Activated B cell treated with CpG ODN at 0.5 μM for 24 hours (primary cell): ENCODE results near the gene MPRIP. TPM values are rescaled to one million over a fixed set of nuclear protein-coding genes. Genes with fewer than 3 reads are reported as not detected.

ENCODE experiments used
- ATAC-seq: fragments of 200-7000 bp; cut with Tn5 transposase; one replicate; pipeline ENCODE4 v1.10.0; 2021; ENCODE audit warnings: low read depth, mild to moderate bottlenecking, moderate library complexity
- CTCF ChIA-PET: fragments of 350-600 bp; sonication (Branson Sonifier 250); formaldehyde crosslinking; loops from one replicate; lab custom pipeline; 2021; ENCODE audit warnings: antibody characterized with exemption; lab: Charles Lee
- POLR2A ChIA-PET: fragments of 350-600 bp; sonication (Branson Sonifier 250); formaldehyde crosslinking; loops from one replicate; lab custom pipeline; 2021; ENCODE audit warnings: antibody characterized with exemption; lab: Charles Lee
- DNase-seq: peaks from one replicate; pipeline ENCODE4 v3.0.0; 2022
- H3K27ac Mint-ChIP-seq: one replicate; pipeline ENCODE4 v1.8.0; 2020; ENCODE audit warnings: mixed read lengths
- H3K27me3 Mint-ChIP-seq: one replicate; pipeline ENCODE4 v1.8.0; 2021; ENCODE audit warnings: mixed read lengths
- H3K36me3 Mint-ChIP-seq: one replicate; pipeline ENCODE4 v1.8.0; 2021; ENCODE audit warnings: low read depth, mixed read lengths
- H3K4me1 Mint-ChIP-seq: one replicate; pipeline ENCODE4 v1.8.0; 2021; ENCODE audit warnings: mixed read lengths
- H3K4me3 Mint-ChIP-seq: one replicate; pipeline ENCODE4 v1.8.0; 2020; ENCODE audit warnings: mild to moderate bottlenecking, mixed read lengths
- H3K9me3 Mint-ChIP-seq: one replicate; pipeline ENCODE4 v1.8.0; 2020; ENCODE audit warnings: mixed read lengths
- intact Hi-C: fragments of 100-400 bp; cut with micrococcal nuclease; formaldehyde crosslinking; loops from one replicate; pipeline ENCODE4 v1.15.1; 2024
- total RNA-seq: library from RNA; stranded (reverse); gene quantifications from 2 replicates; pipeline ENCODE4 v1.2.3, GENCODE V29; 2022
- TF ChIP-seq, protein P1 (sequence below): fragments of 200-600 bp; IDR thresholded peaks from one replicate; pipeline ENCODE4 v1.8.0; 2022; ENCODE audit warnings: antibody characterized with exemption, mild to moderate bottlenecking

Gene MPRIP
- total RNA-seq, 1 donor from 2014 or later: 231 TPM

GRCh38 chr17:17235212-17236174 lies 193.2 kb downstream of the MPRIP start:
- ChIA-PET CTCF (interaction anchor here (0.6 kb wide), 1 partner anchor 35 kb away, joined by 3 read pairs; no protein-coding TSS in a partner anchor), POLR2A (interaction anchor here (0.7 to 2.1 kb wide), 2 partner anchors 45 to 256 kb away, joined by 7 to 17 read pairs; partner anchors contain the start of gene COPS3)
- Mint-ChIP-seq H3K36me3 (peaks cover 33% of the 10 kb centered on the region), H3K27me3 (no peaks in the 10 kb centered on the region), H3K4me1 (peaks cover 14% of the 10 kb centered on the region), H3K4me3 (peak overlapping the region; percentile 96), H3K27ac (peak overlapping the region; percentile 99), H3K9me3 (no peaks in the 10 kb centered on the region)
- ATAC-seq: no peak
- intact Hi-C loops: loop anchor here (2.0 to 10.0 kb wide), 5 partner anchors 59 to 355 kb away; partner anchors contain the start of genes NT5M and PEMT
- TF ChIP-seq, protein P1, sequence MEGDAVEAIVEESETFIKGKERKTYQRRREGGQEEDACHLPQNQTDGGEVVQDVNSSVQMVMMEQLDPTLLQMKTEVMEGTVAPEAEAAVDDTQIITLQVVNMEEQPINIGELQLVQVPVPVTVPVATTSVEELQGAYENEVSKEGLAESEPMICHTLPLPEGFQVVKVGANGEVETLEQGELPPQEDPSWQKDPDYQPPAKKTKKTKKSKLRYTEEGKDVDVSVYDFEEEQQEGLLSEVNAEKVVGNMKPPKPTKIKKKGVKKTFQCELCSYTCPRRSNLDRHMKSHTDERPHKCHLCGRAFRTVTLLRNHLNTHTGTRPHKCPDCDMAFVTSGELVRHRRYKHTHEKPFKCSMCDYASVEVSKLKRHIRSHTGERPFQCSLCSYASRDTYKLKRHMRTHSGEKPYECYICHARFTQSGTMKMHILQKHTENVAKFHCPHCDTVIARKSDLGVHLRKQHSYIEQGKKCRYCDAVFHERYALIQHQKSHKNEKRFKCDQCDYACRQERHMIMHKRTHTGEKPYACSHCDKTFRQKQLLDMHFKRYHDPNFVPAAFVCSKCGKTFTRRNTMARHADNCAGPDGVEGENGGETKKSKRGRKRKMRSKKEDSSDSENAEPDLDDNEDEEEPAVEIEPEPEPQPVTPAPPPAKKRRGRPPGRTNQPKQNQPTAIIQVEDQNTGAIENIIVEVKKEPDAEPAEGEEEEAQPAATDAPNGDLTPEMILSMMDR: no peak
- no peak for DNase-seq

DNA sequence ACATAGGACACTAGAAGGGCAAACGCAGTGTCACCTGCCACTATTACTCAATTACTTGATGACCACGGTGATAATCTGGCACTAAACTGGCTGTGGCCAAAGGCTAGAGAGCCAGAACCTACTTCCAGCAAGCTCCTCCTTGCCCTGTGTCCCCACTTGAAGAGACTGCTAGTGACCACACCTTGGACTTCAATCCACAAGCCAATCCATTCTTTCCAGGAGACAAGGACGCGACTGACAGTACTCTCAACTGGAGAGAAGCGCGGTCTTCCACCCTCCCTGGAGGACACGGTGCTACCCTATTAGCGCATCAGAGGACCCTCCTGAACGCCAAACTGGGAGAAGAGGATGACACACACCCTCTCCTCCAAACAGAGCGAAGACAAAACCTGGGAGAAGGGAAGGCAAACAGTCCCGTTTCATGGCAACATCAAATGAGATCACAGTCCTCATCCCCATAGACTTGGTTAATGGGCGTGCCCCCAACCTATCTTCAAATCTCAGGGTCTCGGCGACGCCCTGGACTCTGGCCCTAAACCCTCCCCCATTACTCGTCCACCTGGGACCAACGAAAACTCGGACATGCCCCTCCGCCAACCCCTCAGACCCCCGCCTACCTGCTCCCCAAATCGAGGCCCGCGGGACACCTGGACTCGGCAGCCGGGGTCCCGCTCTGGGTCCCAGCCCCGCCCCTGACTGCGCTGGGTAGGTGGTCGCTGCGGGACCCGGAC lies 194.2 kb downstream of the MPRIP start:
- Mint-ChIP-seq H3K4me3 (peak overlapping the region; percentile 96), H3K27me3 (no peaks in the 10 kb centered on the region), H3K36me3 (peaks cover 26% of the 10 kb centered on the region), H3K9me3 (no peaks in the 10 kb centered on the region), H3K27ac (peak overlapping the region; percentile 99), H3K4me1 (peaks cover 14% of the 10 kb centered on the region)
- ChIA-PET POLR2A (interaction anchor here (0.6 to 2.1 kb wide), 10 partner anchors 8 to 253 kb away, joined by 3 to 17 read pairs (median 4); partner anchors contain the start of gene COPS3), CTCF (interaction anchor here (0.7 kb wide), 1 partner anchor 44 kb away, joined by 3 read pairs; the partner anchor contains the start of gene COPS3)
- DNase-seq (peak; percentile 21), ATAC-seq (no peak)
- TF ChIP-seq, protein P1: no peak
- intact Hi-C loops: loop anchor here (1.0 to 10.0 kb wide), 7 partner anchors 30 to 354 kb away; partner anchors contain the start of genes COPS3, NT5M, PEMT and PLD6

DNA sequence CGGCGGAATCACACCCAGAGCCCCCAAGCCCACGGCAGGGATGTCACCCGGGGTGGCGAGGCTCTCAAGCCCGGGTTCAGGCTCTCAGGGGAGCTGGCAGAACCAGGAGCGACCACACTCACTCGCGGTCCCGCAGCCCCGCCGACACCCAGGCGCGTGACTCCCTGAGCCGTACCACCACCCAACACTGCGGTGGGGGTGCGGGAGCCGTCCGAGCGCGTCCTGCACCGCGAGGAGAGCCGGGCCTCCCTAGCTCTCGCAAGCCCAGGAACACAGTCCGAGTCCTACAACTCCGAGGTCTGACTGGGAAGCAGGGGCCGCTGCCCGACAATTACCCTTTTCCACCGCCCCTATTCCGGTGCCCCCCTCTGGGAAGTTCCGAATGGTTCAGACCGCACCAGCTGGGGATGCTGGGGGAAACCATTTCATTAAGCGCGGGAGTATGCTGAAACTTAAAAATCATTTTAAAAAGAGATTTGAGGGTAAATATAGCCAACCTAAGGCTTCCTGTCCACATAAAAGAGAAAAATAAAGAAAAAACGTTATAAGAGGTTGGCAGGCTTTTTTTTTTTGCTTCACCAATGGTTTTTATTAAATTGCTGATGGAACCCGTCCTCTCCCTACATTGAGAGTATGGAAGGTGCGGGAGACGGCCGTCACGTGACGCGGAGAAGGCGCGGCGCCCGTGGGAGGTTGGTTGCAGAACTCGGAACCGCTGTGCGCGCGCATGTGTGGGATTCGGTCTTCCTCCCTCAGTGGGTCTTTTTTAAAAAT lies 195.0 kb downstream of the MPRIP start, which contains the start of gene FLCN:
FLCN (minus strand) TSS at position 143 of the 774 bp plus-strand sequence. CDS start 9,031 bp downstream, outside the sequence.
- peak; percentile 89 for DNase-seq
- Mint-ChIP-seq H3K4me3 (peak within 1 kb of the TSS; percentile 96), H3K27ac (peak within 1 kb of the TSS; percentile 99), H3K9me3 (no peaks in the 10 kb centered on the region), H3K27me3 (no peaks in the 10 kb centered on the region), H3K36me3 (peaks cover 18% of the 10 kb centered on the region), H3K4me1 (peaks cover 14% of the 10 kb centered on the region)
- intact Hi-C loops: loop anchor here (1.0 to 10.0 kb wide), 7 partner anchors 31 to 354 kb away; partner anchors contain the start of genes COPS3, NT5M, PEMT and PLD6
- ChIA-PET POLR2A (interaction anchor here (0.6 to 2.1 kb wide), 11 partner anchors 9 to 253 kb away, joined by 3 to 17 read pairs (median 3); partner anchors contain the start of gene COPS3), CTCF (interaction anchor here (0.7 kb wide), 1 partner anchor 44 kb away, joined by 3 read pairs; the partner anchor contains the start of gene COPS3)
- ATAC-seq: peak; percentile 90
- TF ChIP-seq, protein P1: no peak

GRCh38 chr17:17239832-17240231 lies 197.6 kb downstream of the MPRIP start:
- Mint-ChIP-seq H3K36me3 (peaks cover 12% of the 10 kb centered on the region), H3K27me3 (no peaks in the 10 kb centered on the region), H3K27ac (no peak overlapping the region), H3K4me3 (no peak overlapping the region), H3K4me1 (peaks cover 14% of the 10 kb centered on the region), H3K9me3 (no peaks in the 10 kb centered on the region)
- TF ChIP-seq, protein P1: no peak
- ATAC-seq (no peak), DNase-seq (no peak)
- ChIA-PET POLR2A (interaction anchor here (0.7 kb wide), 1 partner anchor 986 kb away, joined by 7 read pairs; no protein-coding TSS in a partner anchor), CTCF (no interaction called here)
- intact Hi-C loops: loop anchor here (5.0 to 10.0 kb wide), 2 partner anchors 62 to 235 kb away; partner anchors contain the start of gene NT5M
